Stimulated activated CD4-positive, alpha-beta T cell treated with anti-CD3 and anti-CD28 coated beads, Interleukin-4, amount 100 ng/mL, for 4 hours (primary cell): ENCODE data around the gene DMRTC1.
"Not testable (repeated sequence)": the region's sequence is repeated elsewhere in the genome, so short reads cannot be mapped to it uniquely, and the experiment has no call there.

Experiments used
- DNase-seq, 2 experiments: peaks; one replicate each; pipeline ENCODE4 v3.0.0-alpha.2; 2020

DMRTC1 gene

GRCh38 chrX:72943819-72944169, at the start of gene DMRTC1:
DMRTC1 (minus strand) TSS chrX:72943837; CDS start chrX:72875694, 68,143 bp downstream.
- DNase-seq: not testable (repeated sequence)

GRCh38 chrX:72980894-72981469, 37.3 kb upstream of the DMRTC1 start:
- not testable (repeated sequence) for DNase-seq

- not testable (repeated sequence) for DNase-seq
Observed at GRCh38 chrX:72974885-72975284, 31.2 kb upstream of the DMRTC1 start.

- not testable (repeated sequence) for DNase-seq
Observed at GRCh38 chrX:72971859-72972258, 28.2 kb upstream of the DMRTC1 start.

- DNase-seq: not testable (repeated sequence)
Observed at GRCh38 chrX:72959971-72960370, 16.3 kb upstream of the DMRTC1 start.

GRCh38 chrX:72943035-72943818, 410 bp downstream of the DMRTC1 start:
- not testable (repeated sequence) for DNase-seq

GRCh38 chrX:72942272-72942671, 1.4 kb downstream of the DMRTC1 start:
- not testable (repeated sequence) for DNase-seq

GRCh38 chrX:72937906-72938305, 5.7 kb downstream of the DMRTC1 start, which contains the start of gene FAM236A:
FAM236A (plus strand) TSS chrX:72938206; CDS start chrX:72938263, 57 bp downstream.
- not testable (repeated sequence) for DNase-seq

- DNase-seq: not testable (repeated sequence)
Observed at GRCh38 chrX:72936882-72937455, 6.7 kb downstream of the DMRTC1 start.

GRCh38 chrX:72936455-72936854, 7.2 kb downstream of the DMRTC1 start:
- DNase-seq: not testable (repeated sequence)

- DNase-seq: not testable (repeated sequence)
Observed at GRCh38 chrX:72932283-72932682, 11.4 kb downstream of the DMRTC1 start.

GRCh38 chrX:72916096-72916495, 27.5 kb downstream of the DMRTC1 start:
- not testable (repeated sequence) for DNase-seq

- DNase-seq: not testable (repeated sequence)
Observed at GRCh38 chrX:72912315-72912714, 31.3 kb downstream of the DMRTC1 start, which contains the start of gene FAM236C. FAM236C (plus strand) TSS chrX:72912615; CDS start chrX:72912715, 100 bp downstream.

GRCh38 chrX:72889740-72890139, 53.9 kb downstream of the DMRTC1 start:
- DNase-seq: not testable (repeated sequence)

GRCh38 chrX:72882898-72883297, 60.7 kb downstream of the DMRTC1 start:
- not testable (repeated sequence) for DNase-seq

GRCh38 chrX:72837532-72837931, 106.1 kb downstream of the DMRTC1 start:
- not testable (repeated sequence) for DNase-seq

GRCh38 chrX:72830701-72831100, 112.9 kb downstream of the DMRTC1 start:
- DNase-seq: not testable (repeated sequence)
